BLaER1 treated with 17β-estradiol and CSF1 and Interleukin-3, amounts not matched to agents 10 nM and 100 nM (cell line): ENCODE measurements around the gene ATG9B.
A peak's percentile ranks its signal among the peaks of the same experiment; 100 is the strongest.

Experiments used
- H3K27ac ChIP-seq, 11 experiments: shearing (Covaris generic); formaldehyde crosslinking; 2 replicates each; pipeline ENCODE4 v1.8.1; 2022
- H3K27me3 ChIP-seq, 11 experiments: shearing (Covaris generic); formaldehyde crosslinking; 2 replicates each; pipeline ENCODE4 v1.8.1; 2022
- H3K36me3 ChIP-seq, 11 experiments: shearing (Covaris generic); formaldehyde crosslinking; 2 replicates each; pipeline ENCODE4 v1.8.1; 2022
- H3K4me1 ChIP-seq, 10 experiments: shearing (Covaris generic); formaldehyde crosslinking; 2 replicates each; pipeline ENCODE4 v1.8.1; 2022
- H3K4me2 ChIP-seq, 11 experiments: shearing (Covaris generic); formaldehyde crosslinking; 2 replicates each; pipeline ENCODE4 v1.8.1; 2022
- H3K4me3 ChIP-seq, 10 experiments: shearing (Covaris generic); formaldehyde crosslinking; 2 replicates each; pipeline ENCODE4 v1.8.1; 2022
- H3K9ac ChIP-seq, 11 experiments: shearing (Covaris generic); formaldehyde crosslinking; 2 replicates each; pipeline ENCODE4 v1.8.1; 2022
- H3K9me3 ChIP-seq, 11 experiments: shearing (Covaris generic); formaldehyde crosslinking; replicated peaks in 1 of 11; 2 replicates each; pipeline ENCODE4 v1.8.1; 2022
- H4K20me1 ChIP-seq, 11 experiments: shearing (Covaris generic); formaldehyde crosslinking; 2 replicates each; pipeline ENCODE4 v1.8.1; 2022
- Cebpa-rat ChIP-seq, 11 experiments: shearing (Covaris generic); IDR thresholded peaks; 2 replicates each; pipeline ENCODE4 v1.8.1; 2022

ATG9B gene

DNA sequence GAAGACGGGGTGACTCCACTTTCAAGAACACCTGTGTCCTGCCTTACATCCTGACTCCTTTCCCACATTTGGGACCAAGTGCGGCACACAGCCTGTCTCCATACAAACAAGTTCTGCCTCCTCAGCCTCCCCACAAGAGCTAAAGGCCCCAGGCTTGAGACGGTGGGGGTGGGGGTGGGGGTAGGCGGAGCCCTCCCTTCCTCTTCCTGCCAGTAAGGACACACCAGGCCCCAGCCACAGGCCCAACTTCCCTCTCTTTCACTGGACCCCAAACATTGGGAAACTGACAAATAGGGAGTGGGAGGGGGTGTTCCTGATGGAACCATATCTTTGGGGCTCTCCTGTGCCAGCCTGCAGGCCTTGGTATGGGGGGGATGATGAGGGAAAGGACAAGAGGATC is 28.8 kb upstream of the ATG9B start:
- peaks cover 0 to 38% (median 0%) of the 10 kb centered on the region in 11 experiments; a peak in 4 of 22 replicates for H4K20me1 ChIP-seq
- peak overlapping the region in 8 of 11 experiments; percentile 8 to 62 (median 30); a peak in 7 of 22 replicates for H3K9ac ChIP-seq
- H3K9me3 ChIP-seq = no peaks in the 10 kb centered on the region
- peaks cover 5 to 12% (median 8%) of the 10 kb centered on the region in 11 experiments; a peak in 13 of 22 replicates for H3K27me3 ChIP-seq
- TF ChIP-seq Cebpa-rat (IDR thresholded peaks at IDR 0.05) = no peak
- peak overlapping the region; percentile 8 to 91 (median 84); a peak in 20 of 22 replicates for H3K4me2 ChIP-seq
- peaks cover 0 to 8% (median 0%) of the 10 kb centered on the region in 11 experiments; a peak in 2 of 22 replicates for H3K36me3 ChIP-seq
- H3K27ac ChIP-seq = peak overlapping the region in 10 of 11 experiments; percentile 4 to 52 (median 36); a peak in 9 of 22 replicates
- no peak overlapping the region for H3K4me3 ChIP-seq
- peaks cover 45 to 60% (median 53%) of the 10 kb centered on the region in 10 experiments for H3K4me1 ChIP-seq

- Histone ChIP-seq H3K9ac (peak overlapping the region in 3 of 11 experiments; percentile 40 to 66 (median 52); a peak in 6 of 22 replicates), H3K9me3 (no peaks in the 10 kb centered on the region), H3K4me1 (peaks cover 33 to 50% (median 40%) of the 10 kb centered on the region in 10 experiments), H3K4me3 (peak overlapping the region in 4 of 10 experiments; percentile 17 to 36 (median 23); a peak in 5 of 20 replicates), H3K36me3 (peaks cover 0 to 8% (median 0%) of the 10 kb centered on the region in 11 experiments; a peak in 3 of 22 replicates), H3K27ac (peak overlapping the region in 3 of 11 experiments; percentile 36 to 53 (median 36); a peak in 4 of 22 replicates), H4K20me1 (peaks cover 0 to 58% (median 0%) of the 10 kb centered on the region in 11 experiments; a peak in 6 of 22 replicates), H3K27me3 (peaks cover 5 to 12% (median 8%) of the 10 kb centered on the region in 11 experiments; a peak in 13 of 22 replicates), H3K4me2 (peak overlapping the region; percentile 69 to 91 (median 84))
- TF ChIP-seq Cebpa-rat (IDR thresholded peaks at IDR 0.05) = peak in 3 of 11 experiments; percentile 23 to 66 (median 62); a peak in 2 of 22 replicates
These were observed 26.8 kb upstream of the ATG9B start for GRCh38 chr7:151051108-151051507.

DNA sequence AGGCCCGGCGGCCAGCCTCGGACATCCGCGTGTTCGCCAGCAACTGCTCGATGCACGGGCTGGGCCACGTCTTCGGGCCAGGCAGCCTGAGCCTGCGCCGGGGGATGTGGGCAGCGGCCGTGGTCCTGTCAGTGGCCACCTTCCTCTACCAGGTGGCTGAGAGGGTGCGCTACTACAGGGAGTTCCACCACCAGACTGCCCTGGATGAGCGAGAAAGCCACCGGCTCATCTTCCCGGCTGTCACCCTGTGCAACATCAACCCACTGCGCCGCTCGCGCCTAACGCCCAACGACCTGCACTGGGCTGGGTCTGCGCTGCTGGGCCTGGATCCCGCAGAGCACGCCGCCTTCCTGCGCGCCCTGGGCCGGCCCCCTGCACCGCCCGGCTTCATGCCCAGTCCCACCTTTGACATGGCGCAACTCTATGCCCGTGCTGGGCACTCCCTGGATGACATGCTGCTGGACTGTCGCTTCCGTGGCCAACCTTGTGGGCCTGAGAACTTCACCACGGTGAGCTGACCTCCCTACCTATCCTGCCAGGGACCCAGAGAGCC is 24.7 kb upstream of the ATG9B start:
- TF ChIP-seq Cebpa-rat (IDR thresholded peaks at IDR 0.05) = no peak
- Histone ChIP-seq H3K27ac (no peak overlapping the region), H3K4me2 (no peak overlapping the region), H3K9ac (peak overlapping the region in 1 of 11 experiments; percentile 18; a peak in 1 of 22 replicates), H4K20me1 (peaks cover 0 to 62% (median 0%) of the 10 kb centered on the region in 11 experiments; a peak in 6 of 22 replicates), H3K9me3 (no peaks in the 10 kb centered on the region), H3K36me3 (peaks cover 0 to 18% (median 0%) of the 10 kb centered on the region in 11 experiments; a peak in 3 of 22 replicates), H3K4me1 (peaks cover 33 to 50% (median 38%) of the 10 kb centered on the region in 10 experiments), H3K27me3 (peaks cover 5 to 12% (median 8%) of the 10 kb centered on the region in 11 experiments; a peak in 13 of 22 replicates), H3K4me3 (no peak overlapping the region)

DNA sequence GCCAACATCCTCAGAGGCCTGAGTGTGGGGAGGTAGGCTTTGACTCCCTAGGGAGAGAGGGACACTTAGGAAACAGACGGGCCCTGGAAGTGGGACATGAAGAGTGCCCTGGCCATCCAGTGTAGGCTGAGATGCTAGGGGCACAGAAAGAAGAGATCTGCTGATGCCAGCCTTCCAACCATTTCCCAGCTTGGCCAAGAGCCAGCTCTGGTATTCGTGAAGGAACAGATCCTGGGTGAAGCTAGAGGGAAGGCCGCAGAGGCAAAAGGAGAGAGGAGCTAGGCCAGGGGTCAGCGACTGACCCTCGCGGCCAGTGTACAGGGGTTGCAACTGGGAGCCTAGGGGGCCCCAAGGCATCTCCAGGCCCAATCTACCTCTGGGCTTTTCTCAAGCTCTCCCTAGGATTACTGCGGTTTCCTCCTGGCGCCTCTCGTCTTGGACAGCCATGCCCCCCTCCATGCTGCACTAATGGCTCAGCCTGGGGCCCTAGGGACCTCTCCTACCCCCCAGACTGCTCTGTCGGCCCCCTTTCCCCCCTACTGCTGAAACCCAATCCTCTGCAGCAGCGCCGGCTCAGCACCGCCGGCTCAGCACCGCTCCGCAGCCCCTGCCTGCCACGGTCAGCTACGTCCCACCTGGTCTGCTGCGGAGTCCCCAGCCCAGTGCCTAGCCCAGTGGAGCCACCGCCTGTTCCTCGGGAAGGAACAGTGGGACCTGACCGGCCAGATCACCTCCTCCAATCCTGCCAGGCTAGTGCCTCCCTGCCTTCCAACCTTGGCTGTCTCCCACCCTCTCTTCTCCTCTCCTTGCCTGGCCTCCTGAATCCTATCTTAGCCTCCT is 23.9 kb upstream of the ATG9B start, which contains the start of gene ASIC3:
Gene ASIC3, plus strand, starts transcription at position 556 of the 840 bp plus-strand sequence. CDS start 355 bp downstream, outside the sequence.
- peaks cover 5 to 12% (median 8%) of the 10 kb centered on the region in 11 experiments; a peak in 13 of 22 replicates for H3K27me3 ChIP-seq
- H3K4me3 ChIP-seq = no peak within 1 kb of the TSS
- H3K4me1 ChIP-seq = peaks cover 25 to 44% (median 30%) of the 10 kb centered on the region in 10 experiments
- no peak within 1 kb of the TSS for H3K27ac ChIP-seq
- TF ChIP-seq Cebpa-rat (IDR thresholded peaks at IDR 0.05) = no peak
- no peak within 1 kb of the TSS for H3K4me2 ChIP-seq
- H3K9me3 ChIP-seq = no peaks in the 10 kb centered on the region
- peak within 1 kb of the TSS in 1 of 11 experiments; percentile 18; a peak in 1 of 22 replicates for H3K9ac ChIP-seq
- H4K20me1 ChIP-seq = peaks cover 0 to 62% (median 0%) of the 10 kb centered on the region in 11 experiments; a peak in 6 of 22 replicates
- H3K36me3 ChIP-seq = peaks cover 0 to 10% (median 0%) of the 10 kb centered on the region in 11 experiments; a peak in 4 of 22 replicates

DNA sequence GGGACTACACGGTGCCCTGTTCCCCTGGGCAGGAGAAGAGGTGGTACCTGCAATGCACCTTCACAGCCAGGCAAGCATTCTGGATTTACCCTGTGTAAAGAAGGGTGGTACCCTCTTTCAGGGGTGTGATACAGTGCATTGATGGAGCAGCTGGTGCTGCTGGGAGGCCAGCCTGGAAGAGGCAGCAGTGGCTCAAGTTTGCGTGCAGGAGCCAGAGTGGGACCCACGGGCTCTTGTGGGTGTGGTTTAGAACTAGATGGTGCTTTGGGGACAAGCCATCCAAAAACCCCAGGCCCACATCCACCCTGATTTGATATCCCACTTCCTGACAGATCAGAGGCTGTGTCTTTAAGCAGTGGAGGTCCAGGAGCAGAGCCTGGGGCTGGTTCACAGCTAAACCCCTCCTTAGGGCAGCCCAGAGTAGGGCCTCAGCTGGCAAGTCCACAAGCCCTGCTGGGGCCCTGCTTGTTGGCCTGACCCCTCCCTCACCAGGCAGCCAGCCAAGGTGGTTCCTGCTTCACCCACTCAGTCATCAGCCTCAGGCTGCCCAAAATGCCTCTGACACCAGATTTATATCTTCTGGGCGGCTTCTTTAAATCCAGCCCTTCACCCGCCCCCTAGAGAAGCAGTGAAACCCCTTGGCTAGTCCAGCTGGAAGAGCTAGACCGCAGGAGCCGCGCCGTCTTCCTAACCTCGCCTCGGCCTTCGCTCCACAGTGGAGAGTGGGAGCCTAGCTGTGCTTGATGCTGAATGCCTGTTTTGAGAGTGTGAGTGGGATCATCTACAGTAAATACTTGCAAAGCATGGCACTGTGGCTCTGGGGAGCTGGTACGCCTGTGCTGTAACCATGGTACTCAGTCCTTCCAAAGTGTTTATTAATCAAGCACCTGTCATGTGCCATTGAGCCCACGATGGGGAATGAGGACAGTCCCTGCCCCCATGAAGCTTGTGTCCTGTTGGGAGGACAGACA is 22.6 kb upstream of the ATG9B start:
- H3K4me3 ChIP-seq = no peak overlapping the region
- H3K36me3 ChIP-seq = peaks cover 0 to 10% (median 0%) of the 10 kb centered on the region in 11 experiments; a peak in 4 of 22 replicates
- no peak overlapping the region for H3K4me2 ChIP-seq
- peaks cover 0 to 54% (median 0%) of the 10 kb centered on the region in 11 experiments; a peak in 6 of 22 replicates for H4K20me1 ChIP-seq
- peaks cover 5 to 12% (median 8%) of the 10 kb centered on the region in 11 experiments; a peak in 13 of 22 replicates for H3K27me3 ChIP-seq
- H3K9me3 ChIP-seq = no peaks in the 10 kb centered on the region
- TF ChIP-seq Cebpa-rat (IDR thresholded peaks at IDR 0.05) = no peak
- H3K4me1 ChIP-seq = peaks cover 12 to 31% (median 17%) of the 10 kb centered on the region in 10 experiments; a peak in 19 of 20 replicates
- H3K9ac ChIP-seq = peak overlapping the region in 3 of 11 experiments; percentile 7 to 8 (median 8); a peak in 1 of 22 replicates
- H3K27ac ChIP-seq = no peak overlapping the region

GRCh38 chr7:151045967-151046366 is 21.7 kb upstream of the ATG9B start:
- H3K9me3 ChIP-seq = no peaks in the 10 kb centered on the region
- peaks cover 2 to 11% (median 7%) of the 10 kb centered on the region in 11 experiments; a peak in 12 of 22 replicates for H3K27me3 ChIP-seq
- H3K27ac ChIP-seq = no peak overlapping the region
- H3K36me3 ChIP-seq = peaks cover 0 to 10% (median 0%) of the 10 kb centered on the region in 11 experiments; a peak in 4 of 22 replicates
- H4K20me1 ChIP-seq = peaks cover 0 to 53% (median 0%) of the 10 kb centered on the region in 11 experiments; a peak in 6 of 22 replicates
- H3K4me1 ChIP-seq = peaks cover 4 to 22% (median 8%) of the 10 kb centered on the region in 10 experiments; a peak in 15 of 20 replicates
- peak overlapping the region in 1 of 11 experiments; percentile 8; a peak in 1 of 22 replicates for H3K9ac ChIP-seq
- H3K4me2 ChIP-seq = no peak overlapping the region
- no peak overlapping the region for H3K4me3 ChIP-seq
- no peak for TF ChIP-seq Cebpa-rat (IDR thresholded peaks at IDR 0.05)

GRCh38 chr7:151045262-151045661 is 21.0 kb upstream of the ATG9B start:
- Histone ChIP-seq H3K27me3 (peaks cover 0 to 4% (median under 1%) of the 10 kb centered on the region in 11 experiments; a peak in 8 of 22 replicates), H4K20me1 (peaks cover 0 to 53% (median 0%) of the 10 kb centered on the region in 11 experiments; a peak in 7 of 22 replicates), H3K4me2 (no peak overlapping the region), H3K9ac (no peak overlapping the region), H3K27ac (no peak overlapping the region), H3K4me1 (peaks cover 1 to 21% (median 7%) of the 10 kb centered on the region in 10 experiments), H3K9me3 (no peaks in the 10 kb centered on the region), H3K4me3 (no peak overlapping the region), H3K36me3 (peaks cover 0 to 10% (median 0%) of the 10 kb centered on the region in 11 experiments; a peak in 4 of 22 replicates)
- no peak for TF ChIP-seq Cebpa-rat (IDR thresholded peaks at IDR 0.05)
